Thyroid gland (tissue), 4 donors: Measurements from ENCODE around the gene GAMT.
"Not testable (repeated sequence)": the region's sequence is repeated elsewhere in the genome, so short reads cannot be mapped to it uniquely, and the experiment has no call there.

ENCODE experiments used
- POLR2A ChIP-seq, 2 donors: fragments of 450-650 bp; IDR thresholded peaks; one replicate each; pipeline ENCODE4 v1.6.1; 2017; ENCODE audit warnings: antibody characterized with exemption in 2 of 2, mild to moderate bottlenecking in 2 of 2, moderate library complexity in 1 of 2
- TF ChIP-seq, protein P1 (sequence below), 6 experiments: fragments of 200-600 bp in 3 of 6; fragments of 450-650 bp in 3 of 6; sonication (generic) in 3 of 6; IDR thresholded peaks; one replicate each; pipeline ENCODE4 v1.5.1; 2016 to 2019; ENCODE audit warnings: antibody characterized with exemption in 6 of 6, mild to moderate bottlenecking in 2 of 6, inconsistent platforms in 1 of 6, moderate library complexity in 1 of 6

DNA sequence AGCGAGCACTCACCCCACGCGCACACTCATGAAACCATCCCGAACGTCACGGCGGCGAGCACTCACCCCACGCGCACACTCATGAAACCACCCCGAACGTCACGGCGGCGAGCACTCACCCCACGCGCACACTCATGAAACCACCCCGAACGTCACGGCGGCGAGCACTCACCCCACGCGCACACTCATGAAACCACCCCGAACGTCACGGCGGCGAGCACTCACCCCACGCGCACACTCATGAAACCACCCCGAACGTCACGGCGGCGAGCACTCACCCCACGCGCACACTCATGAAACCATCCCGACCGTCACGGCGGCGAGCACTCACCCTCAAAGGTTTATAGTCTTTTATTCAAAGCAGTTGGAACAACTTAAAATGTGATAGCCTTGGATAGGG, 18.7 kb upstream of the GAMT start:
- TF ChIP-seq, protein P1, sequence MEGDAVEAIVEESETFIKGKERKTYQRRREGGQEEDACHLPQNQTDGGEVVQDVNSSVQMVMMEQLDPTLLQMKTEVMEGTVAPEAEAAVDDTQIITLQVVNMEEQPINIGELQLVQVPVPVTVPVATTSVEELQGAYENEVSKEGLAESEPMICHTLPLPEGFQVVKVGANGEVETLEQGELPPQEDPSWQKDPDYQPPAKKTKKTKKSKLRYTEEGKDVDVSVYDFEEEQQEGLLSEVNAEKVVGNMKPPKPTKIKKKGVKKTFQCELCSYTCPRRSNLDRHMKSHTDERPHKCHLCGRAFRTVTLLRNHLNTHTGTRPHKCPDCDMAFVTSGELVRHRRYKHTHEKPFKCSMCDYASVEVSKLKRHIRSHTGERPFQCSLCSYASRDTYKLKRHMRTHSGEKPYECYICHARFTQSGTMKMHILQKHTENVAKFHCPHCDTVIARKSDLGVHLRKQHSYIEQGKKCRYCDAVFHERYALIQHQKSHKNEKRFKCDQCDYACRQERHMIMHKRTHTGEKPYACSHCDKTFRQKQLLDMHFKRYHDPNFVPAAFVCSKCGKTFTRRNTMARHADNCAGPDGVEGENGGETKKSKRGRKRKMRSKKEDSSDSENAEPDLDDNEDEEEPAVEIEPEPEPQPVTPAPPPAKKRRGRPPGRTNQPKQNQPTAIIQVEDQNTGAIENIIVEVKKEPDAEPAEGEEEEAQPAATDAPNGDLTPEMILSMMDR (IDR thresholded peaks at IDR 0.05): not testable (repeated sequence)
- not testable (repeated sequence) for TF ChIP-seq POLR2A (IDR thresholded peaks at IDR 0.05)
